DOHH2 (cell line): Measurements from ENCODE around the gene LRP2BP.

Experiments
- CTCF ChIP-seq: fragments of 200-600 bp; sonication (generic); IDR thresholded peaks from one replicate; pipeline ENCODE4 v1.5.1; 2014; ENCODE audit warnings: antibody characterized with exemption, mild to moderate bottlenecking, low read depth, low read length; ENCODE audit not compliant: poor library complexity, severe bottlenecking
- EZH2phosphoT487 ChIP-seq: fragments of 200-600 bp; sonication (generic); IDR thresholded peaks from 2 replicates; pipeline ENCODE4 v1.6.1; 2017; ENCODE audit warnings: borderline replicate concordance, mild to moderate bottlenecking, antibody characterized with exemption, low read length, moderate library complexity, mixed read lengths

GRCh38 chr4:185341377-185341776, 54.3 kb downstream of the LRP2BP start:
- TF ChIP-seq CTCF (no peak), EZH2phosphoT487 (no peak)
